ENCODE data around the gene ASCL2.

GRCh38 chr11:2221024-2221423 is 49.4 kb downstream of the ASCL2 start:
- TF ChIP-seq CTCF (IDR thresholded peaks at IDR 0.05; ENCODE audit: low read depth, low read length, poor library complexity, severe bottlenecking), result no peak
- no peak for TF ChIP-seq EZH2phosphoT487 (IDR thresholded peaks at IDR 0.05; ENCODE audit: borderline replicate concordance, low read length)
